Mucosa of gallbladder (tissue), 1 donor: ENCODE data around the gene NELFE. TPM values are rescaled to one million over a fixed set of nuclear protein-coding genes. Genes with fewer than 3 reads are reported as not detected.
"Not testable (repeated sequence)": the region's sequence is repeated elsewhere in the genome, so short reads cannot be mapped to it uniquely, and the experiment has no call there.

ENCODE experiments used
- DNase-seq: peaks from one replicate; pipeline ENCODE4 v3.0.0-alpha.2; 2020; ENCODE audit warnings: low spot score
- total RNA-seq: library from RNA; stranded (reverse); gene quantifications from one replicate; pipeline ENCODE4 v1.2.1, GENCODE V29; 2021
- donor health status: DM: no; HTN: no; CAD: no.

NELFE gene, protein sequence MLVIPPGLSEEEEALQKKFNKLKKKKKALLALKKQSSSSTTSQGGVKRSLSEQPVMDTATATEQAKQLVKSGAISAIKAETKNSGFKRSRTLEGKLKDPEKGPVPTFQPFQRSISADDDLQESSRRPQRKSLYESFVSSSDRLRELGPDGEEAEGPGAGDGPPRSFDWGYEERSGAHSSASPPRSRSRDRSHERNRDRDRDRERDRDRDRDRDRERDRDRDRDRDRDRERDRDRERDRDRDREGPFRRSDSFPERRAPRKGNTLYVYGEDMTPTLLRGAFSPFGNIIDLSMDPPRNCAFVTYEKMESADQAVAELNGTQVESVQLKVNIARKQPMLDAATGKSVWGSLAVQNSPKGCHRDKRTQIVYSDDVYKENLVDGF
- 52.1 TPM for total RNA-seq

DNA sequence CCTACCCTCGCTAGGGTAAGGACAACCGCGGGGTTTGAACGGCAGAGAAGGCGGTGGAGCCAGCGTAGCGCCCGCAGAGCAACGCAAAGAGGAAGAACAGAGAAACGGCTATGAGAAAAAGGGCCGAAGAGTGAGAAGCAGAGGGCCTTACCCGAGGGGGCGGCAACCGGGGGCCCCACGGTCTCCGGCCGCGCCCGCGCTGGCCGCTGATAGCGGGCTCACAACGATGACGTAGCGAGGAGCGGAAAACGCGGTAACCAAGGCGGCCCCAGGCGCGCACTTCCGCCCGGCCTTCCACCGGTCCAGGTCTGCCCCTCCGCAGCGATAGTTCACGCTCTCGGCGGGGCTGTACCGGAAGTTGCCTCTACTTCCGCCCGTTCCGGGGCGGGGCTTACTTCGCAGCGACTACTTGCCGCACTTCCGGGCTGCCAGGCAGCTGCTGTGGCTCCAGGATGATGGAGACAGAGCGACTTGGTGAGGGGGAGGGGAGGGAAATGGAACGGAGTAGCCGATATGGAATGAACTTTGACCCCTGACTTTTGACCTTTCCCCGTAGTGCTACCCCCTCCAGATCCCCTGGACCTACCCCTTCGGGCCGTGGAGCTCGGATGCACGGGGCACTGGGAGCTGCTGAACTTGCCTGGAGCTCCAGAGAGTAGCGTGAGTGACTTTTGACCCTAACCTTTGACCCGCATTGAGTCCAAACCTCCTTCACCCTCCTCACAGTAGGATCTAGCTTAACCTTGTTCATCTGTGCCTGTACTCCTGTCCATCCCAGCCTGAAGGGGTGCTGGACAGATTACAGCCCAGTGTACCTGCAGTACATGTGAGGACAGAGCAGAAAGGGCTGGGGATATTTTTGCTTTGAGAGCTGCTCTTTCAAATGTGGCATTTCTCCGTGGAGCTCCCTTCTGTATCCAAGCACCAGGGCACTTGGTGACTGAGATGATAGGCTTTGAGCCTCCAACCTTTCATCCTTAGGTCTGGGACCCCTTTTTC is at the start of gene NELFE, which contains the start of gene SKIC2:
TSS of gene NELFE (minus strand) at position 231 of the 999 bp plus-strand sequence. CDS start 525 bp downstream, outside the sequence.
TSS of gene SKIC2 (plus strand) at position 435 of the 999 bp plus-strand sequence. CDS start at position 453, 18 bp downstream.
- DNase-seq = peak; percentile 99

DNA sequence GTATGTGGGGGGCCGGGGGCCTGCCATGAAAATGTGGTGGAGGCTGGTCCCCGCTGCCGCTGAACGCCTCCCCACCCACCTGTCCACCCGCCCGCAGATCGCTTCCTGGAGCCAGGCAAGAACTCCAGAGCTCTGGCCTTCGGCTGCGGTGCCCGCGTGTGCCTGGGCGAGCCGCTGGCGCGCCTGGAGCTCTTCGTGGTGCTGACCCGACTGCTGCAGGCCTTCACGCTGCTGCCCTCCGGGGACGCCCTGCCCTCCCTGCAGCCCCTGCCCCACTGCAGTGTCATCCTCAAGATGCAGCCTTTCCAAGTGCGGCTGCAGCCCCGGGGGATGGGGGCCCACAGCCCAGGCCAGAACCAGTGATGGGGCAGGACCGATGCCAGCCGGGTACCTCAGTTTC is 49.3 kb upstream of the NELFE start:
- not testable (repeated sequence) for DNase-seq

DNA sequence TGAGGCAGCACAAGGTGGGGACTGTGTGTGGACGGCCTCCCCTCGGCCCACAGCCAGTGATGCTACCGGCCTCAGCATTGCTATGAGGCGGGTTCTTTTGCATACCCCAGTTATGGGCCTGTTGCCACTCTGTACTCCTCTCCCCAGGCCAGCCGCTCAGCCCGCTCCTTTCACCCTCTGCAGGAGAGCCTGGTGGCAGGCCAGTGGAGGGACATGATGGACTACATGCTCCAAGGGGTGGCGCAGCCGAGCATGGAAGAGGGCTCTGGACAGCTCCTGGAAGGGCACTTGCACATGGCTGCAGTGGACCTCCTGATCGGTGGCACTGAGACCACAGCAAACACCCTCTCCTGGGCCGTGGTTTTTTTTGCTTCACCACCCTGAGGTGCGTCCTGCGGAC is 48.3 kb upstream of the NELFE start:
- DNase-seq = not testable (repeated sequence)

DNA sequence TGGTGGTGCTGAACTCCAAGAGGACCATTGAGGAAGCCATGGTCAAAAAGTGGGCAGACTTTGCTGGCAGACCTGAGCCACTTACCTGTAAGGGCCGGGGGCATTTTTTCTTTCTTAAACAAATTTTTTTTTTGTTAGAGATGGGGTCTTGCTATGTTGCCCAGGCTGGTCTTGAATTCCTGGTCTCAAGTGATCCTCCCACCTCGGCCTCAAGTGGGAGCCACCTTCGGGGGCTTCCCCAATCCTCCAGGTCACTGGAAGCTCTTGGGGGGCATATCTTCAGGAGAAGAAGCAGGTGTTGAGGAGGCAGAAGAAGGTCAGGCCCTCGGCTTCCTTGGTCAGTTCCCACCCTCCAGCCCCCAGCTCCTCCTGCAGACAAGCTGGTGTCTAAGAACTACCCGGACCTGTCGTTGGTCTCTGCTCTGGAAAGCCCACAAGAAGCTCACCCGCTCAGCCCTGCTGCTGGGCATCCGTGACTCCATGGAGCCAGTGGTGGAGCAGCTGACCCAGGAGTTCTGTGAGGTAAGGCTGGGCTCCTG is 47.3 kb upstream of the NELFE start:
- DNase-seq = not testable (repeated sequence)

DNA sequence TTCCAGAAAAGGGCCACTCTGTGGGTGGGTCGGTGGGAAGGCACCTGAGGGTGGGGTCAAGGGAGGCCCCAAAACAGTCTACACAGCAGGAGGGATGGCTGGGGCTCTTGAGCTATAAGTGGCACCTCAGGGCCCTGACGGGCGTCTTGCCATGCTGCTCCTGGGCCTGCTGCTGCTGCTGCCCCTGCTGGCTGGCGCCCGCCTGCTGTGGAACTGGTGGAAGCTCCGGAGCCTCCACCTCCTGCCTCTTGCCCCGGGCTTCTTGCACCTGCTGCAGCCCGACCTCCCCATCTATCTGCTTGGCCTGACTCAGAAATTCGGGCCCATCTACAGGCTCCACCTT is 46.7 kb upstream of the NELFE start:
- not testable (repeated sequence) for DNase-seq

DNA sequence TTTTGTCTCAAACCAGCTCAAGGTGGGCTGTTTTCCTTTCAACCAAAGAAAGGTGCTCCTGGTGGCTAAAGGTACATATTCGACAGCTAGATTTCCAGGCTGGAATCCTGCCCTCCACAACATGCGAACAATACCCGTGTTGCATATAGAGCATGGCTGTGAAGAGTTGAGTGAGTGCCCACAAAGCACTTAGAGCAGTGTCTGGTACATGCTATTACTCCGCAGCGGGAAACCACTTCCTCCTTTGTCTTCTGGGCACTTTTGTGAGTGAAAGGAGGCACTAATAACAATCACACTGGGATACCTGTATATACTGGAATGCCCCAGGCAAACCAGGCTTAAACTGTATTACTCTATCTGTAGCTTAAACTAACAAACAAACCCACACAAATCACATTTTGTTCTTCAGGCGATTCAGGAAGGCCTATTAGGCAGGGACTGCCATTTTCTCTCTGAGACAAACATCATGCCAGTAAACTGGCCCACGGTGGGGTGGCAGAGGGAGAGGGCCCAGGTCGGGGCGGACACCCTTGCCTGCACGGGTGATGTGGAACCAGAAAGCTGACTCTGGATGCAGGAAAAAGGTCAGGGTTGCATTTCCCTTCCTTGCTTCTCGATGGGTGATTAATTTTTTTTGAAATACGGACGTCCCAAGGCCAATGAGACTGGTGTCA is 46.2 kb upstream of the NELFE start:
- DNase-seq = not testable (repeated sequence)

DNA sequence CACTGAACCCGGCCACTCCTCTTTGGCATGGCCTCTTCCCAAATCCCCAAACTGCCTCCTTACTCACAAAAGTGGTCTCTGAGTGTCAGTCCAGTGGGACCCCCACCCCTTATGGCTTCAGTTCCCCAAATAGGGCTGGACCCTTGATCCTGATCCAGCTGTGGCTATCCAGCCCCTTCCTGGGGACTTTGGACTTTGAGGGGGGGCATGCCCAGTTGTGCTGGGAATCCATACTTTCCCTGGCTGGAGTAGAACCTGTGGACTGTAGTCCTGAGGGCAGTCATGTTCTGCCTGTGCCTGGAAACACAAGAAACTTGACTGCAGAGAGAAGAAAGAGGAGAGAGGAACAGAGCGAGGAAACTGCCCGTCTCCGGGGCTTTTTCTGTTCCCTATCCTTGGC is 45.6 kb upstream of the NELFE start:
- DNase-seq = not testable (repeated sequence)

DNA sequence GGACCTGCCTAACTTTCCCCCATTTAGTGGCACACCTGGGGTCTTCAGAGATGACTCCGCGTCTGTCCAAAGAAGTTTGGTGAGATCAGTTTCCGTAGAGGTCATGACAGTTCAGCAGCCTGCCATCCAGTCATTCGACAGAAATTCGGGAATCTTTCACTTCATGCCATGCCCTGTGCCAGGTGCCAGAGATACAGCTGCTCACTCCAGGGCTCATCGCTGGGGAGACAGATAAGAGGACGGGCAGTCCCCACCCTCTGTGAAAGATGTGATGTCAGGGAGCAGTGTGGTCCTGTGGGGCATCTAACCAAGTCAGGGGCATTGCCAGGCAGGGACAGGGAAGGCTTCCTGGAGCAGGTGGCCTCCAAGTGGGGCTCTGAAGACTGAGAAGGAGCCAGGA is 44.5 kb upstream of the NELFE start:
- DNase-seq = not testable (repeated sequence)

DNA sequence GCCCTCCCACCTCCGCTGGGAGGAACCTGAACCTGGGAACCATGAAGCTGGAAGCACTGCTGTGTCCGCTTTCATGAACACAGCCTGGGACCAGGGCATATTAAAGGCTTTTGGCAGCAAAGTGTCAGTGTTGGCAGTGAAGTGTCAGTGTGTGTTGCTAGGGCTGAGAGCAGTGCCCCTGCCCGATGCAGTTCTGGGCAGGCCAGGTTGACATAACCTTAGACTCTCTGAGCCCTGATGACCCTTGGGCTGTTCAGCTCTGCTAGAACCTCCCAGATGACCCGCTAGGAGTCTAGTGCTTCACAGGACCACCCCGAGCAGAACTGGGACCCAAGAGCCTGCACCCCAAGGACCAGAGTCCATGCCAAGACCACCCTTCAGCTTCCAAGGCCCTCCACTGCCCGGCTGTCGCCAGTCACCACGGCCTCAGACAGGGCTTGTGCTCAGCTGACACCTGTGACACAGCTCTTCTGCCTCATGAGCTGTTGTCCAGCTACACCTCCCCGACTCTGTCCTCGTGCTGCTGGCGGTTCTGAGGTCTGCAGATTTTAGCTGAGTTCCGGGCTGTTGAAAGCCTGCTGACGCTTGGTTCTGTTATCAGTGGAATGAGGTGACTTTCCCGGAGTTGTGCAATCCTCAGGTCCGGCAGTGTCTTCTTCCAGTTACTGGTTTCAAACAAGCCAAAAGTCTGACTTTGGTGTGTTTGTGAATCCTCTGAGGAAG is 43.9 kb upstream of the NELFE start:
- DNase-seq = not testable (repeated sequence)

DNA sequence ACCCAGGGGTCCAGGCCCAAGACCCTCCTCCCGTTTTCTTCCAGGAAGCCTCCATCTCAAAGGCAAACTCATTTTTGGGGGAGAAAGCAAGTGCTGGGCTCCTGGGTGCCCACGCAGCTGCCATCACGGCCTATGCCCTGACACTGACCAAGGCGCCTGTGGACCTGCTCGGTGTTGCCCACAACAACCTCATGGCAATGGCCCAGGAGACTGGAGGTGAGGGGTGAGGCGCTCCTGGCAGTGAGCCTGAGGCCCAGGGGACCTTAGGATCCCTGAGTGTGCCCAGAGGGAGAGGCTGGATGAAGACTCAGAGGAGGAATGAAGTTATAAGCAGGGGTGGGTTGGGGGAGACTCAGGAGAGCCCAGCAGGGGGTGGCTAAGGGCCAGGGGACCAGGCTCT is 37.6 kb upstream of the NELFE start:
- DNase-seq = not testable (repeated sequence)

DNA sequence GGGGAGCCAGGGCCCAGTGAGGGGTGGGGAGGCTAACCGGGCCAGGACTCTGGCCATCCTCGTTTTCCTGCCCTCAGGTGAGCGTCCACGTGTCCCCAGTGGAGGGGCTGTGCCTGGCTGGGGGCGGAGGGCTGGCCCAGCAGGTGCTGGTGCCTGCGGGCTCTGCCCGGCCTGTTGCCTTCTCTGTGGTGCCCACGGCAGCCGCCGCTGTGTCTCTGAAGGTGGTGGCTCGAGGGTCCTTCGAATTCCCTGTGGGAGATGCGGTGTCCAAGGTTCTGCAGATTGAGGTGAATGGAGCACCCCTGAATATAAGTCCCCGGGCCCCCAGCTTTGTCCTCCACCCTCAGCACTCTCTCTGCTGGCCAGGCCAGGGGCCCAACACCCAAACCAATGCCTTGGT is 35.6 kb upstream of the NELFE start:
- DNase-seq = not testable (repeated sequence)

DNA sequence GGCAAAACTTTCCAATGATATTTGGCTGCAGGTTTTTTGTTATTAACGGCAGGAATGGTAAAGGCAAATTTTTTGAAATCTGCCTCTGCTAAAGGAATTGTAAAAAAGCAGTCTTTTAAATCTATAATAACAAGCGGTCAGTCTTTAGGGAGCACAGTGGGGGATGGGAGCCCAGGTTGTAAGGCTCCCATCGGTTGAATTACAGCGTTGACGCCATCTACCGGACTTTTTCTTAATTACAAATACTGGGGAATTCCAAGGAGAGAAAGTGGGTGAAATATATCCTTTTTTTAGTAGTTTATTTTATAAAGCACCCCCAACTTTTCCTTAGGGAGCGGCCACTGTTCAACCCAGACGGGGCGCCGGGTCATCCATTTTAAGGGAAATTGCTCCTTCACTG is 30.6 kb upstream of the NELFE start:
- DNase-seq = not testable (repeated sequence)

DNA sequence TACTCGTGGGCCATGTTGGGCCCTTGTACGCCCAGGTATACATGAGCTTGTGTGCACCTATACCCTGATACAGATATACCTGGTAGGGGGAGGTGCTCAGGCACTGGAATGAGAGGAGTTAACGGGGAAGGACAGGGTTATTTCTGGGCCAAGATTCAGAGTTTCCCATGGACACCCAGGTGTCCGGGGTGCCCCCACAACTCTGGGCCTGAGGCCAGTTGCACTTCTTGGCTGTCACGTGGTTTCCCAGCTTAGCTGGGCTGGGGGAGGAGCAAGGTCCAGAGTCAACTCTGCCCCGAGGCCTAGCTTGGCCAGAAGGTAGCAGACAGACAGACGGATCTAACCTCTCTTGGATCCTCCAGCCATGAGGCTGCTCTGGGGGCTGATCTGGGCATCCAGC is 23.0 kb upstream of the NELFE start, which contains the start of gene C4A:
TSS of gene C4A (plus strand) at position 314 of the 400 bp plus-strand sequence. CDS start at position 365, 51 bp downstream.
- not testable (repeated sequence) for DNase-seq

DNA sequence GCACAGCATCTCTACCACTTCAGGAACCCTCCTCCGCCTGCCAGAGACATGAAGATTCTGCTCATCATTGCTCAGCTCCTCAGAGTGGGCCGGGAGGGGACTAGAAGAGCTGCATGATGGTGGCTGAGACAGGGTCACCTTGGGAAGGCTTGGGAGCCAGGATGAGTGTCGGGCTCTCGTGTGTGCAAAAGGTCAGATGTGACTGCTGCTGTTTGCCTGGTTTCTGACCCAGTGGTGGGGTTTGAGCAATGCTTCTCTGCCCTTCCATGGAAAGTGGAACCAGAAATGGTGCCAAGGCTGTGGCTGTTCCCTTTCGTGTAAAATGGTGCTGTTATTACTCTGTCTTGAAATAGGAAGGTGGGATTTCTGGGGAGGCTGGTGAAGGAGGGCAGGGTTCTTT is 22.2 kb upstream of the NELFE start:
- not testable (repeated sequence) for DNase-seq

DNA sequence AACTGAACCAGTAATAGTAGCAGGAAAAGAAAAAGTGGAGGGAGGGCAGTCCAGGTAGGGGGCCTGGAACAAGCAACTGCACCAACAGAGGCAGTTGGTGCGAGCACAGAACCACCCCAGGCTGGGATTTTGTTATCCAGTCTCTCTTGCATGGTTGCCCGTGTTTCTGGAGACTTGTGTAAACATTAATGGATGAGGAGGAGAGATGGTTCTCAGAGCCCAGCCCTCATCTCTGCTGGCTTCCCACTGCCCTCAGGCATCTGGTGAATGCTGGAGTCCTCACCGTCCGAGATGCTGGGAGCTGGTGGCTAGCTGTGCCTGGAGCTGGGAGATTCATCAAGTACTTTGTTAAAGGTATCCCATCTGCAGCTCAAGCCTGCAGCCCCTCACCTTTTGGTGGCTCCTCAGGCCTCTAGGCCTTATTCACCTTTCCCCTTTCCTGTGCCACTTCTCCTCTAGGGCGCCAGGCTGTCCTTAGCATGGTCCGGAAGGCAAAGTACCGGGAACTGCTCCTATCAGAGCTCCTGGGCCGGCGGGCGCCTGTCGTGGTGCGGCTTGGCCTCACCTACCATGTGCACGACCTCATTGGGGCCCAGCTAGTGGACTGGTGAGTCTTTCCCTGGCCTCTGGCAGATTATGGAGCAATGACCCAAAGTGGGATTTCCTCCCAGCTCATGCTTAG is 21.6 kb upstream of the NELFE start:
- DNase-seq = not testable (repeated sequence)

DNA sequence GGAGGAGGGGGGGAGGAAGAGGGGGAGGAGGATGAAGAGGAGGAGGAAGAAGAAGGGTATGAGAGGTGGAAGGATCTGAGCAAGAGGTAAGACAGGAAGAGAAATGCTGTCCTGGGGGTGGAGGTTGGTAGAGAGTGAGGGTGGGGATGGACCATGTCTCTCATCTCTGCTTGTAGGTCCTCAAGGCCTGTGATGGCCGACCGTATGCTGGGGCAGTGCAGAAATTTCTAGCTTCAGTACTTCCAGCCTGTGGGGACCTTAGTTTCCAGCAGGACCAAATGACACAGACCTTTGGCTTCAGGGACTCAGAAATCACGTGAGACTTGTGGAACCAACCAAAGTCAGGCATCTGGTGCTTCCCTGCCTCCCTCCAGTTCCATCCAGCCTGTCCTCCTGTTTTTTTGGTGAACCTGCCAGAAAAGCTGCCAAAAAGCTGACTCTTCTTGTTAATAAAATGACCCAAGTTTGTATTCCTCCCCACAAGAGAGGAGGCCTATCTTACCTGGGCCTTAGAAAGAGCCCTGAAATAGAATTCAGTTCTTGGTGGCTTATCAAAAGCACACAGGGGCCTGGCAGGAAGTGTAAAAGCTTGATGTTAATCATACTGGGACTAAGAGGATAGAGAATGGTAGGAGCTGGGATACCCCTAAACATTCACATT is 20.6 kb upstream of the NELFE start:
- DNase-seq = no peak

DNA sequence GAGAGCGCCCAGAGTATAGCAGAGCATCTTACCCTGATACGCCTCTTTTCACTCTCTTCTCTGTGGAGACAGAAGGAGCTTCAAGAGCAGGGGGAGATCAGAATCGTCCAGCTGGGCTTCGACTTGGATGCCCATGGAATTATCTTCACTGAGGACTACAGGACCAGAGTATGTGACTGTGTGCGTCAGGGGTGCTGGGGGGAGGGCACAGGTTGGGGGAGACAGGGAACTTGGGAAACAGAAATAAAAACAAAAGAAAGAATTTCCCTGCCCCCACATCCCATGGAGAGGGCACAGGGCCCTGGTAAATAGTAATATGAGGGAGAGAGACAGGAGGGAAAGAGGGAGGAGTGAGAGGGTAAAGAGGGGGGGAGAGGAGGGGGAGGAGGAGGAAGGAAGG is 20.1 kb upstream of the NELFE start:
- no peak for DNase-seq

DNA sequence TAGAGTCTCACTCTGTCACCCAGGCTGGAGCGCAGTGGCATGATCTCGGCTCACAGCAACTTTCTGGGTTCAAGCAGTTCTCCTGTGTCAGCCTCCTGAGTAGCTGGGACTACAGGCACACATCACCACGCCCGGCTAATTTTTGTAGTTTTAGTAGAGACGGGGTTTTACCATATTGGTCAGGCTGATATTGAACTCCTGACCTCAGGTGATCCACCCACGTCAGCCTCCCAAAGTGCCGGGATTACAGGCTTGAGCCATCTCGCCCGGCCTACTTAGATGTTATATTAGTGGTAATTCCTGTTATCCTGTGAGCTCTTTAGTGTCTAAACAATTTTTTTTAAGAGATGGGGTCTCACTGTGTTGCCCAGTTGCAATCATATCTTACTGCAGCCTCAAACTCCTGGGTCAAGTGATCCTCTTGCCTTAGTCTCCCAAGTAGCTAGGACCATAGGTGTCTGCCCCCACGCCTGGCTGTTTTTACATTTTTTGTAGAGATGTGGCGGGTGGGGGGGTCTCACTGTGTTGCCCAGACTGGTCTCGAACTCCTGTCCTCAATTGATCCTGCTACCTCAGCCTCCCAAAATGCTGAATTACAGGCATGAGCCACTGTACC is 19.2 kb upstream of the NELFE start:
- no peak for DNase-seq

DNA sequence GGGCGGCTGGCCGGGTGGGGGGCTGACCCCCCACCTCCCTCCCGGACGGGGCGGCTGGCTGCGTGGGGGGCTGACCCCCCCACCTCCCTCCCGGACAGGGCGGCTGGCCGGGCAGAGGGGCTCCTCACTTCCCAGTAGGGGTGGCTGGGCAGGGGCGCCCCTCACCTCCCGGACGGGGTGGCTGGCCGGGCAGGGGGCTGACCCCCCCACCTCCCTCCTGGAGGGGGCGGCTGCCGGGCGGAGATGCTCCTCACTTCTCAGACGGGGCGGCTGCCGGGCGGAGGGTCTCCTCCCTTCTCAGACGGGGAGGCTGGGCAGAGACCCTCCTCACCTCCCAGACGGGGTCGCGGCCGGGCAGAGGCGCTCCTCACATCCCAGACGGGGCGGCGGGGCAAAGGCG is 17.3 kb upstream of the NELFE start:
- DNase-seq = not testable (repeated sequence)
